Small intestine (tissue), 7 donors: Measurements from ENCODE around the gene POLD4. TPM values are rescaled to one million over a fixed set of nuclear protein-coding genes. Genes with fewer than 3 reads are reported as not detected.

Experiments
- DNase-seq, 2 donors: peaks; one replicate each; pipeline versions ENCODE4 v3.0.0 to v3.0.0-alpha.2; 2013
- FAIRE-seq: peaks from 2 replicates; lab custom pipeline; 2012; peaks lifted over from hg19 to GRCh38; lab: Jason Lieb, UNC
- H3K27ac ChIP-seq, 3 donors: one replicate each; pipeline ENCODE4 v1.5.1; 2013; ENCODE audit warnings: low read length in 2 of 3, mild to moderate bottlenecking in 2 of 3, control low read depth in 1 of 3, inconsistent platforms in 1 of 3, low read depth in 1 of 3, moderate library complexity in 1 of 3
- H3K27me3 ChIP-seq, 3 donors: one replicate each; pipeline ENCODE4 v1.6.1; 2013; ENCODE audit warnings: low read length in 3 of 3, inconsistent platforms in 1 of 3; ENCODE audit not compliant: control insufficient read depth in 3 of 3, insufficient read depth in 3 of 3
- H3K36me3 ChIP-seq, 3 donors: one replicate each; pipeline ENCODE4 v1.6.1; 2013; ENCODE audit warnings: low read length in 3 of 3, inconsistent platforms in 1 of 3, low read depth in 1 of 3, mild to moderate bottlenecking in 1 of 3, moderate library complexity in 1 of 3; ENCODE audit not compliant: control insufficient read depth in 3 of 3, insufficient read depth in 2 of 3
- H3K4me1 ChIP-seq, 3 donors: one replicate each; pipeline ENCODE4 v1.6.1; 2013; ENCODE audit warnings: low read length in 2 of 3, inconsistent platforms in 1 of 3, low read depth in 1 of 3, mild to moderate bottlenecking in 1 of 3, moderate library complexity in 1 of 3; ENCODE audit not compliant: control insufficient read depth in 3 of 3, insufficient read depth in 2 of 3
- H3K4me3 ChIP-seq, 3 donors: one replicate each; pipeline ENCODE4 v1.5.1; 2013; ENCODE audit warnings: low read length in 3 of 3, control low read depth in 1 of 3, inconsistent platforms in 1 of 3, low read depth in 1 of 3, mild to moderate bottlenecking in 1 of 3, moderate library complexity in 1 of 3
- H3K9me3 ChIP-seq, 2 donors: one replicate each; pipeline ENCODE4 v1.6.1; 2013; ENCODE audit warnings: low read depth in 1 of 2, low read length in 1 of 2; ENCODE audit not compliant: control insufficient read depth in 2 of 2, insufficient read depth in 1 of 2
- WGBS, 3 donors: extraction: QIAGEN DNeasy Blood & Tissue Kit; methylation state at CpG; one replicate each; pipeline ENCODE4 v1.1.7; 2013; 5-methylcytosine and 5-hydroxymethylcytosine counted together
- polyA plus RNA-seq, 4 donors: library from polyadenylated mRNA; stranded (reverse) in 3 of 4; unstranded in 1 of 4; fragments of 200-250 nt in 3 of 4; fragments of 120-200 nt in 1 of 4; gene quantifications; one replicate each; pipeline versions ENCODE4 v1.2.1 to v1.2.3, GENCODE V29; 2013
- donor health status: healthy with polysubstance abuse.
- donor health status: control.
- donor health status: control.
- donor health status: Bipolar disorder and iron deficiency.
- donor health status: healthy.

Gene POLD4
- polyA plus RNA-seq, 4 donors = 137 to 492 (median 310) TPM

- Histone ChIP-seq H3K36me3 (peaks cover 2 to 68% (median 7%) of the 10 kb centered on the region in 3 donors), H3K27me3 (no peaks in the 10 kb centered on the region), H3K27ac (peak overlapping the region; percentile 50 to 83 (median 80)), H3K4me3 (peak overlapping the region; percentile 64 to 93 (median 84)), H3K9me3 (no peaks in the 10 kb centered on the region), H3K4me1 (peaks cover 0 to 19% (median 0%) of the 10 kb centered on the region in 3 donors)
- peak; percentile 45 to 64 for DNase-seq
- 3 to 6% (median 4%) methylated on average over 30 to 43 of the region's 43 CpGs for WGBS, 3 donors
- FAIRE-seq = no peak
Observed at GRCh38 chr11:67303835-67304411, 49.4 kb downstream of the POLD4 start.

- Histone ChIP-seq H3K9me3 (no peaks in the 10 kb centered on the region), H3K27ac (peak within 1 kb of the TSS; percentile 80 to 87 (median 83)), H3K36me3 (peaks cover 2 to 65% (median 7%) of the 10 kb centered on the region in 3 donors), H3K4me1 (peaks cover 0 to 19% (median 0%) of the 10 kb centered on the region in 3 donors), H3K4me3 (peak within 1 kb of the TSS; percentile 64 to 93 (median 84)), H3K27me3 (no peaks in the 10 kb centered on the region)
- FAIRE-seq (no peak), DNase-seq (peak; percentile 93 to 94)
- WGBS, 3 donors = 0 to 2% (median 1%) methylated on average over 39 to 65 of the region's 65 CpGs
Observed at GRCh38 chr11:67303132-67303834, 50.1 kb downstream of the POLD4 start, which contains the start of gene SSH3. Gene SSH3 (plus strand): TSS chr11:67303530. CDS start chr11:67303626, 96 bp downstream.

DNA sequence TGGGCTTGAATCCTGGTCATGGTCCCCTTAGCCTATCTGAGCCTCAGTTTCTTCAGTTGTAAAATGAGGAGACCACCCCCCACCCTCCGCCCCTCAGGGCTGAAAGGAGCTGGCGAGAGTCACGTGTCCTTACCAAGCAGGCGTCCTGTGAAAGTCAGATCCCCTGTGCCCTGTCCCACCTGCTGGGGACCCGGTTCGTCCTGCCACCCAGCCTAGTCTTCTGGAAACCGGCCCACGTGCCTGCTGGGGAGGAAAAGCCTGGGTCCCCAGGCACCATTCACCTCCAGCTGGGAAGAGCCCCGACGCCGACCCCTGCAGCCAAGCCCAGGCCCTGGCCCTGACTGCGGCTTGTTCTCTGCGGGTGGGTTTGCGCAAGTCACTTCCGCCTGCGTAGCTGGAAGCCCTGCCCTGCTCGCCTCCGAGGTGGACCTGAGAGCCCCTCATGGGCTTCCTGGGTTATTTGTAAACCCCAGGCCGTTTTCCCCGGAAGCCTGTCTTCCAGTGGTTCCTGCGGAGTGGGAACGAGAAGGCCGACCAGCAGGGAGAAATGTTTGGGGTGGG, 50.7 kb downstream of the POLD4 start:
- DNase-seq (peak; percentile 60 to 81), FAIRE-seq (no peak)
- Histone ChIP-seq H3K36me3 (peaks cover 1 to 59% (median 2%) of the 10 kb centered on the region in 3 donors), H3K27ac (peak overlapping the region; percentile 74 to 87 (median 83)), H3K9me3 (no peaks in the 10 kb centered on the region), H3K27me3 (no peaks in the 10 kb centered on the region), H3K4me3 (peak overlapping the region; percentile 64 to 93 (median 84)), H3K4me1 (peaks cover 0 to 19% (median 0%) of the 10 kb centered on the region in 3 donors)
- 9 to 22% (median 19%) methylated on average over 18 to 23 of the region's 23 CpGs for WGBS, 3 donors

- no peaks in the 10 kb centered on the region for H3K27me3 ChIP-seq
- FAIRE-seq = no peak
- WGBS, 3 donors = 13 to 45% (median 36%) methylated on average over 15 of the region's 15 CpGs
- no peaks in the 10 kb centered on the region for H3K9me3 ChIP-seq
- peak overlapping the region in 2 of 3 donors; percentile 64 to 93 for H3K4me3 ChIP-seq
- peaks cover 0 to 19% (median 0%) of the 10 kb centered on the region in 3 donors for H3K4me1 ChIP-seq
- DNase-seq = peak; percentile 77
- H3K27ac ChIP-seq = peak overlapping the region; percentile 74 to 87 (median 83)
- H3K36me3 ChIP-seq = peaks cover 0 to 54% (median 2%) of the 10 kb centered on the region in 3 donors
Observed at GRCh38 chr11:67301951-67302516, 51.3 kb downstream of the POLD4 start.

GRCh38 chr11:67301313-67301921, 51.9 kb downstream of the POLD4 start:
- 90 to 92% (median 90%) methylated on average over 26 to 28 of the region's 28 CpGs for WGBS, 3 donors
- Histone ChIP-seq H3K36me3 (peaks cover 0 to 52% (median 2%) of the 10 kb centered on the region in 3 donors), H3K27me3 (no peaks in the 10 kb centered on the region), H3K27ac (peak overlapping the region in 1 of 3 donors; percentile 83), H3K9me3 (peaks cover 0 to 3% of the 10 kb centered on the region in 2 donors), H3K4me3 (no peak overlapping the region), H3K4me1 (peaks cover 0 to 19% (median 0%) of the 10 kb centered on the region in 3 donors)
- no peak for FAIRE-seq
- no peak for DNase-seq

Other genes with a start within 250 kb of the POLD4 start
- 10 to 100 TPM; 19.2 to 59.8 (median 24.7) TPM for gene KDM2A, start 234.3 kb downstream of the POLD4 start, polyA plus RNA-seq
- gene GRK2, start 87.1 kb downstream of the POLD4 start, polyA plus RNA-seq = 100 to 1,000 TPM in 2 of 4 donors, 10 to 100 TPM in 2; 78.3 to 153 (median 102) TPM
- gene ANKRD13D, start 64.2 kb downstream of the POLD4 start, polyA plus RNA-seq = 10 to 100 TPM in 3 of 4 donors, 1 to 10 TPM in 1; 7.8 to 26.0 (median 20.1) TPM
- gene SSH3, start 50.0 kb downstream of the POLD4 start, polyA plus RNA-seq = 10 to 100 TPM; 27.5 to 55.2 (median 32.7) TPM
- gene CLCF1, start 20.1 kb upstream of the POLD4 start, polyA plus RNA-seq = 1 to 10 TPM in 3 of 4 donors, not detected in 1; 1.4 to 6.3 (median 3.0) TPM
- gene RAD9A, start 38.4 kb upstream of the POLD4 start, polyA plus RNA-seq = 10 to 100 TPM; 19.5 to 88.3 (median 40.7) TPM
- 100 to 1,000 TPM; 123 to 211 (median 187) TPM for gene PPP1CA, start 48.3 kb upstream of the POLD4 start, polyA plus RNA-seq
- gene TBC1D10C, start 50.5 kb upstream of the POLD4 start, polyA plus RNA-seq = 10 to 100 TPM in 1 of 4 donors, 1 to 10 TPM in 3; 2.5 to 18.1 (median 4.1) TPM
- gene CARNS1, start 62.1 kb upstream of the POLD4 start, polyA plus RNA-seq = under 1 TPM in 2 of 4 donors, not detected in 2; 0.40 to 0.84 TPM
- 10 to 100 TPM; 39.0 to 88.1 (median 74.3) TPM for gene RPS6KB2, start 74.9 kb upstream of the POLD4 start, polyA plus RNA-seq
- 10 to 100 TPM in 3 of 4 donors, 1 to 10 TPM in 1; 7.5 to 34.6 (median 15.9) TPM for gene PTPRCAP, start 84.1 kb upstream of the POLD4 start, polyA plus RNA-seq
- gene CORO1B, start 89.9 kb upstream of the POLD4 start, polyA plus RNA-seq = 100 to 1,000 TPM; 106 to 208 (median 133) TPM
- under 1 TPM in 1 of 4 donors, not detected in 3; 0.04 TPM for gene GPR152, start 99.2 kb upstream of the POLD4 start, polyA plus RNA-seq
- gene CABP4, start 101.8 kb upstream of the POLD4 start, polyA plus RNA-seq = 1 to 10 TPM in 1 of 4 donors, under 1 TPM in 2, not detected in 1; 0.27 to 1.1 (median 0.41) TPM
- gene TMEM134, start 115.7 kb upstream of the POLD4 start, polyA plus RNA-seq = 100 to 1,000 TPM in 1 of 4 donors, 10 to 100 TPM in 3; 70.3 to 119 (median 71.2) TPM
- gene AIP, start 129.5 kb upstream of the POLD4 start, polyA plus RNA-seq = 100 to 1,000 TPM in 1 of 4 donors, 10 to 100 TPM in 3; 45.7 to 102 (median 79.6) TPM
- gene PITPNM1, start 151.8 kb upstream of the POLD4 start, polyA plus RNA-seq = 10 to 100 TPM; 31.2 to 42.1 (median 35.9) TPM
- 100 to 1,000 TPM in 2 of 4 donors, 10 to 100 TPM in 2; 80.0 to 108 (median 97.5) TPM for gene CDK2AP2, start 154.6 kb upstream of the POLD4 start, polyA plus RNA-seq
- not detected for gene CABP2, start 169.9 kb upstream of the POLD4 start, polyA plus RNA-seq
- gene GSTP1, start 230.3 kb upstream of the POLD4 start, polyA plus RNA-seq = 1,000 to 10,000 TPM in 2 of 4 donors, 100 to 1,000 TPM in 2; 714 to 1,471 (median 1,003) TPM